HG03135 (cell line): ENCODE data around the gene TUBB8B.
"Not testable (repeated sequence)": the region's sequence is repeated elsewhere in the genome, so short reads cannot be mapped to it uniquely, and the experiment has no call there.

Experiments
- ATAC-seq: cut with Tn5 transposase; IDR thresholded peaks from one replicate; pipeline ENCODE4 v1.9.1; 2021; ENCODE audit warnings: mild to moderate bottlenecking, moderate library complexity; ENCODE audit not compliant: unreplicated experiment

TUBB8B gene

DNA sequence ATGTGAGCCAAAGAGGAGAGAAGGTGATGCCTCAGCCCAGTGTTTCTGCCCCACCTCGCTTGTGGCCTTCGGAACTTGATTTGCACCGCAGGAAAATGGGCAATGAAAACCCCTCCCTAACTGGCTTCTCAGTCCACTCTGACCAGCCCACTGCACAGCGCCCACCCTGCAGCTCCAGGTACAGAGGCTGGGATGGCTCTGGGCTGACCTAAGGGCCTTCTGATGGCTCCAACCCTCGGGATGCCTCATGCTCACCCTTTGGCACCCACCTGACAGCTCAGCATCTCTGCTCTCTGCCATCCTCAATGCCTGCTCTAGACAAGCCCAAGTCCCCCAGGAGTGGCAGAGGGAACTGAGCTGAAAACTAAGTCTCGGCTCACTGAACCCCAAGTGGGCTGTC, 36.2 kb downstream of the TUBB8B start:
- not testable (repeated sequence) for ATAC-seq

DNA sequence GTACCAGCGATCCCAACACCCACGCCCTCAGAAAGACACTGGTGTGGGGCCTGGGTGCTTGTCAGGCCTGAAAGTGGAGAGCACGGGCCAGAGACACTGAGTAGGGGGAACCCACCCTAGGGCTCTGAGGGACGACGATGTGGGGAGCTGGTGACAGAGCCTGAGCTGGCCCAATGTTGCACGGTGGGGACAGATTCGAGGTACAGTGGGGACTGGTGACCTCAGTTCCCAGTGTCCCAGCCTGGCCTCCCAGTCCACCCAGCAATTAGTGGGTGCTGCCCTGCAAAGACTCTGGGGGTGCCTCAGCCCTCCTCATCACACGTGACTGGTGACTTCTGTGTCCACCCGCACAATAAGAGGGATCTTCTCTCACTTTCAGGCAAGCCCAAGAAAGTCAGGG, 36.6 kb downstream of the TUBB8B start:
- not testable (repeated sequence) for ATAC-seq

- ATAC-seq = not testable (repeated sequence)
These were observed 37.8 kb downstream of the TUBB8B start for GRCh38 chr18:11383-12274.

DNA sequence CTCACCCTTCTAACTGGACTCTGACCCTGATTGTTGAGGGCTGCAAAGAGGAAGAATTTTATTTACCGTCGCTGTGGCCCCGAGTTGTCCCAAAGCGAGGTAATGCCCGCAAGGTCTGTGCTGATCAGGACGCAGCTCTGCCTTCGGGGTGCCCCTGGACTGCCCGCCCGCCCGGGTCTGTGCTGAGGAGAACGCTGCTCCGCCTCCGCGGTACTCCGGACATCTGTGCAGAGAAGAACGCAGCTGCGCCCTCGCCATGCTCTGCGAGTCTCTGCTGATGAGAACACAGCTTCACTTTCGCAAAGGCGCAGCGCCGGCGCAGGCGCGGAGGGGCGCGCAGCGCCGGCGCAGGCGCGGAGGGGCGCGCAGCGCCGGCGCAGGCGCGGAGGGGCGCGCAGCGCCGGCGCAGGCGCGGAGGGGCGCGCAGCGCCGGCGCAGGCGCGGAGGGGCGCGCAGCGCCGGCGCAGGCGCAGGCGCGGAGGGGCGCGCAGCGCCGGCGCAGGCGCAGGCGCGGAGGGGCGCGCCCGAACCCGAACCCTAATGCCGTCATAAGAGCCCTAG, 38.7 kb downstream of the TUBB8B start:
- not testable (repeated sequence) for ATAC-seq

GRCh38 chr18:9937-10336, 39.5 kb downstream of the TUBB8B start:
- ATAC-seq = not testable (repeated sequence)
